ENCODE measurements around the gene DENND10.
"Not testable (repeated sequence)": the region's sequence is repeated elsewhere in the genome, so short reads cannot be mapped to it uniquely, and the experiment has no call there.

DENND10 gene

GRCh38 chr10:119174109-119174508 lies 70.2 kb downstream of the DENND10 start:
- Histone ChIP-seq H3K27me3 (ENCODE audit: low read depth, low read length) (no peaks in the 10 kb centered on the region), H3K27ac (ENCODE audit: low read length) (no peak overlapping the region), H3K4me2 (ENCODE audit: low read length) (no peak overlapping the region), H2AFZ (ENCODE audit: low read depth, low read length) (no peak overlapping the region), H3K36me3 (replicated peaks; ENCODE audit: low read depth, low read length) (peaks cover 27% of the 10 kb centered on the region), H3K9ac (ENCODE audit: low read length) (no peak overlapping the region), H3K9me3 (ENCODE audit: insufficient read depth, low read length) (no peaks in the 10 kb centered on the region), H3K4me3 (ENCODE audit: low read length) (no peak overlapping the region), H3K4me1 (ENCODE audit: low read length) (peaks cover 14% of the 10 kb centered on the region), H4K20me1 (ENCODE audit: insufficient read depth, low read length) (no peaks in the 10 kb centered on the region), H3K79me2 (ENCODE audit: low read length) (peaks cover 35% of the 10 kb centered on the region)
- no peak for TF ChIP-seq EZH2phosphoT487 (IDR thresholded peaks at IDR 0.05; ENCODE audit: low read depth)
- TF ChIP-seq, protein P1, sequence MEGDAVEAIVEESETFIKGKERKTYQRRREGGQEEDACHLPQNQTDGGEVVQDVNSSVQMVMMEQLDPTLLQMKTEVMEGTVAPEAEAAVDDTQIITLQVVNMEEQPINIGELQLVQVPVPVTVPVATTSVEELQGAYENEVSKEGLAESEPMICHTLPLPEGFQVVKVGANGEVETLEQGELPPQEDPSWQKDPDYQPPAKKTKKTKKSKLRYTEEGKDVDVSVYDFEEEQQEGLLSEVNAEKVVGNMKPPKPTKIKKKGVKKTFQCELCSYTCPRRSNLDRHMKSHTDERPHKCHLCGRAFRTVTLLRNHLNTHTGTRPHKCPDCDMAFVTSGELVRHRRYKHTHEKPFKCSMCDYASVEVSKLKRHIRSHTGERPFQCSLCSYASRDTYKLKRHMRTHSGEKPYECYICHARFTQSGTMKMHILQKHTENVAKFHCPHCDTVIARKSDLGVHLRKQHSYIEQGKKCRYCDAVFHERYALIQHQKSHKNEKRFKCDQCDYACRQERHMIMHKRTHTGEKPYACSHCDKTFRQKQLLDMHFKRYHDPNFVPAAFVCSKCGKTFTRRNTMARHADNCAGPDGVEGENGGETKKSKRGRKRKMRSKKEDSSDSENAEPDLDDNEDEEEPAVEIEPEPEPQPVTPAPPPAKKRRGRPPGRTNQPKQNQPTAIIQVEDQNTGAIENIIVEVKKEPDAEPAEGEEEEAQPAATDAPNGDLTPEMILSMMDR (IDR thresholded peaks at IDR 0.05; ENCODE audit: low read depth, low read length), result no peak

DNA sequence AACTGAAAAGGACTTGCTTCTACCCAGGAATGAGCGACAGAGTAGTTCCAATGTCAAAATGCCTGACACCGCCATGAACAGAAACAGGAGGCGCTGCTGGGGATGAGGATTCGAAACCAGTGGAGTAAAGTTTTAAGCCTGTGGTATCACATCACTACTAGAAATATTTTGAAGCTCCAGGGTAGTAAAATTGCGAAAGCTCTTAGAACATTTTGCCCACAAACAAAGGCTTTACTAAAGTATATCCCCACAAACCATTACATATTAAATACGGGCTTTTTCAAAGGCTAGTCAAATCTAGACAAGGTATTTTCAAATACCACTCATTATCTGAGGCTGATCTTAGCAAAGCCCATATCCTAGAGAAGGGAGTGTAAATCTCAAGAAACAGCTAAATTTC lies 72.3 kb downstream of the DENND10 start:
- Histone ChIP-seq H3K4me3 (ENCODE audit: low read length) (no peak overlapping the region), H3K79me2 (ENCODE audit: low read length) (peaks cover 35% of the 10 kb centered on the region), H3K9me3 (ENCODE audit: insufficient read depth, low read length) (no peaks in the 10 kb centered on the region), H3K36me3 (replicated peaks; ENCODE audit: low read depth, low read length) (peaks cover 21% of the 10 kb centered on the region), H3K9ac (ENCODE audit: low read length) (no peak overlapping the region), H2AFZ (ENCODE audit: low read depth, low read length) (no peak overlapping the region), H3K27me3 (ENCODE audit: low read depth, low read length) (no peaks in the 10 kb centered on the region), H3K4me2 (ENCODE audit: low read length) (no peak overlapping the region), H4K20me1 (ENCODE audit: insufficient read depth, low read length) (no peaks in the 10 kb centered on the region), H3K4me1 (ENCODE audit: low read length) (peaks cover 16% of the 10 kb centered on the region), H3K27ac (ENCODE audit: low read length) (no peak overlapping the region)
- TF ChIP-seq, protein P1 (IDR thresholded peaks at IDR 0.05; ENCODE audit: low read depth, low read length), result no peak
- TF ChIP-seq EZH2phosphoT487 (IDR thresholded peaks at IDR 0.05; ENCODE audit: low read depth), result no peak

- peaks cover 16% of the 10 kb centered on the region for H3K4me1 ChIP-seq (ENCODE audit: low read length)
- no peaks in the 10 kb centered on the region for H3K27me3 ChIP-seq (ENCODE audit: low read depth, low read length)
- H3K9me3 ChIP-seq (ENCODE audit: insufficient read depth, low read length), result no peaks in the 10 kb centered on the region
- no peaks in the 10 kb centered on the region for H4K20me1 ChIP-seq (ENCODE audit: insufficient read depth, low read length)
- peaks cover 35% of the 10 kb centered on the region for H3K79me2 ChIP-seq (ENCODE audit: low read length)
- H3K9ac ChIP-seq (ENCODE audit: low read length), result peak overlapping the region; percentile 92
- H3K36me3 ChIP-seq (replicated peaks; ENCODE audit: low read depth, low read length), result peaks cover 11% of the 10 kb centered on the region
- peak overlapping the region; percentile 99 for H3K4me3 ChIP-seq (ENCODE audit: low read length)
- peak overlapping the region; percentile 68 for H3K27ac ChIP-seq (ENCODE audit: low read length)
- peak overlapping the region; percentile 69 for H2AFZ ChIP-seq (ENCODE audit: low read depth, low read length)
- peak overlapping the region; percentile 91 for H3K4me2 ChIP-seq (ENCODE audit: low read length)
- TF ChIP-seq, protein P1 (IDR thresholded peaks at IDR 0.05; ENCODE audit: low read depth, low read length), result no peak
Observed at GRCh38 chr10:119177708-119178371, 73.9 kb downstream of the DENND10 start.

DNA sequence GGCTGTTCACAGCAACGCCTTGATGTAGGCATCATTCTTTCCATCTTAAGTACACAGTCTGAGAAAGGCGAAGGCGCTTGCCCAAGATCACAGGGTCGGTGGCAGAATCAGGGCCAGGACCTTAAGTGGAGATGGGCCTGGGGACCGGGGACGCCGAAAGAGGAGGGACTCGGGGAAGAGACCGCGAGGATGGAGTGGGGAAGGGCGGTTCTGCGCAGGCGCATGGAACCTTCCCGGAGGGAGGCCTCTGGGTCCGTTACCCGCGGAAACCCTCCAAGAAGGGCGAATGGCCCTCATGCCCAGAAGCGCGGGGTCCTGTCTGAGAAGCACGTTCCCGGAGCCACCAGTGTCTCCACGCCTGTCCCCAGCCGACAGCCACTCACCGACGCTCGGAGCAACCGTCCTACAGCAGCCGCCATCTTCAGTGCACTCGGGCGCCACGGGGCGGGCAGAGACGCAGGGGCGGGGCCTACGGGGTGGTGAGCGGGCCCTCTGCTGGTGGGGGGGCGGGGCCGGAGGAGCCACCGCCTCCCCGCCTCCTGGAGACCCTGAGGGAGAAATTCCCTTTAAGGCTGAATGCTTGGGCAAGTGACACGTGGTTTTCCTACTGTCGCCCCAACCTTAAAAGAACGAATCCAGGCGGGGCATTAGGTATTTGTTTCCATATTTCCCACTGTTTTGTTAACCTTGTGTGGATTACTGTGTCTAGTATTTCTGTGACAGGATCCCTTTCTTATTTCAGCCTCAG lies 74.6 kb downstream of the DENND10 start, which contains the start of gene PRDX3:
TSS of gene PRDX3 (minus strand) at position 441 of the 748 bp plus-strand sequence. CDS start at position 419, 22 bp downstream.
- H3K27ac ChIP-seq (ENCODE audit: low read length), result peak within 1 kb of the TSS; percentile 68
- H3K9ac ChIP-seq (ENCODE audit: low read length), result peak within 1 kb of the TSS; percentile 92
- peaks cover 11% of the 10 kb centered on the region for H3K36me3 ChIP-seq (replicated peaks; ENCODE audit: low read depth, low read length)
- peak within 1 kb of the TSS; percentile 99 for H3K4me3 ChIP-seq (ENCODE audit: low read length)
- TF ChIP-seq EZH2phosphoT487 (IDR thresholded peaks at IDR 0.05; ENCODE audit: low read depth), result no peak
- TF ChIP-seq, protein P1 (IDR thresholded peaks at IDR 0.05; ENCODE audit: low read depth, low read length), result no peak
- H3K79me2 ChIP-seq (ENCODE audit: low read length), result peaks cover 35% of the 10 kb centered on the region
- no peaks in the 10 kb centered on the region for H4K20me1 ChIP-seq (ENCODE audit: insufficient read depth, low read length)
- H3K27me3 ChIP-seq (ENCODE audit: low read depth, low read length), result no peaks in the 10 kb centered on the region
- peak within 1 kb of the TSS; percentile 79 for H2AFZ ChIP-seq (ENCODE audit: low read depth, low read length)
- peak within 1 kb of the TSS; percentile 91 for H3K4me2 ChIP-seq (ENCODE audit: low read length)
- H3K4me1 ChIP-seq (ENCODE audit: low read length), result peaks cover 16% of the 10 kb centered on the region
- H3K9me3 ChIP-seq (ENCODE audit: insufficient read depth, low read length), result no peaks in the 10 kb centered on the region

DNA sequence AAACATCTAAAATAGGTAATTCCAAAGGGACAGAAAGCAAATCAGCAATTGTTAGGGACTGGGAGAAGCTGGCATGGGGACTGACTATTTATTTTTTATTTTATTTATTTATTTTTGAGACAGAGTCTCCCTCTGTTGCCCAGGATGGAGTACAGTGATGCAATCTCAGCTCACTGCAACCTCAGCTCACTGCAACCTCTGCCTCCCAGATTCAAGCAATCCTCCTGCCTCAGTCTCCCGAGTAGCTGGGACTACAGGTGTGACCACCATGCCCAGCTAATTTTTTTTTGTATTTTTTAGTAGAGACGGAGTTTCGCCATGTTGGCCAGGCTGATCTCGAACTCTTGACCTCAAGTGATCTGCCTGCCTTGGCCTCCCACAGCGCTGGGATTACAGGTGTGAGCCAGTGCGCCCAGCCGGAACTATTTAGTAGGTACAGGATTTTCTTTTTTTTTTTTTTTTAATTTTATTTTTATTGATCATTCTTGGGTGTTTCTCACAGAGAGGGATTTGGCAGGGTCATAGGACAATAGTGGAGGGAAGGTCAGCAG lies 77.0 kb downstream of the DENND10 start:
- Histone ChIP-seq H3K4me1 (ENCODE audit: low read length) (peaks cover 16% of the 10 kb centered on the region), H3K79me2 (ENCODE audit: low read length) (peaks cover 25% of the 10 kb centered on the region)
- H3K4me3 ChIP-seq (ENCODE audit: low read length); H4K20me1 ChIP-seq (ENCODE audit: insufficient read depth, low read length); H3K9me3 ChIP-seq (ENCODE audit: insufficient read depth, low read length); H3K27me3 ChIP-seq (ENCODE audit: low read depth, low read length); H3K4me2 ChIP-seq (ENCODE audit: low read length); H3K36me3 ChIP-seq (replicated peaks; ENCODE audit: low read depth, low read length); H2AFZ ChIP-seq (ENCODE audit: low read depth, low read length); H3K27ac ChIP-seq (ENCODE audit: low read length); H3K9ac ChIP-seq (ENCODE audit: low read length): not testable (repeated sequence)
